Jurkat, Clone E6-1 (cell line): ENCODE measurements around the gene GLRX.

ENCODE experiments used
- DNase-seq: peaks from one replicate; pipeline ENCODE4 v3.0.0-alpha.2; 2011; ENCODE audit warnings: low read depth, low spot score
- H3K4me3 ChIP-seq: 2 replicates; pipeline ENCODE4 v1.5.1; 2011; ENCODE audit warnings: mild to moderate bottlenecking, low read length, control low read depth, moderate library complexity

Gene GLRX

GRCh38 chr5:95797301-95797700 lies 25.2 kb downstream of the GLRX start:
- DNase-seq: no peak
- no peak overlapping the region for H3K4me3 ChIP-seq

GRCh38 chr5:95794070-95794516 lies 28.4 kb downstream of the GLRX start:
- DNase-seq: no peak
- H3K4me3 ChIP-seq: no peak overlapping the region

GRCh38 chr5:95791751-95792150 lies 30.8 kb downstream of the GLRX start:
- no peak for DNase-seq
- H3K4me3 ChIP-seq: no peak overlapping the region

GRCh38 chr5:95788493-95788892 lies 34.0 kb downstream of the GLRX start:
- no peak overlapping the region for H3K4me3 ChIP-seq
- no peak for DNase-seq

- no peak for DNase-seq
- no peak overlapping the region for H3K4me3 ChIP-seq
These were observed 35.6 kb downstream of the GLRX start for GRCh38 chr5:95786821-95787418.

GRCh38 chr5:95784514-95785302 lies 37.8 kb downstream of the GLRX start:
- no peak for DNase-seq
- H3K4me3 ChIP-seq: no peak overlapping the region

GRCh38 chr5:95783661-95784060 lies 38.9 kb downstream of the GLRX start:
- no peak for DNase-seq
- no peak overlapping the region for H3K4me3 ChIP-seq

- no peak for DNase-seq
- no peak overlapping the region for H3K4me3 ChIP-seq
These were observed 40.3 kb downstream of the GLRX start for GRCh38 chr5:95782181-95782580.

GRCh38 chr5:95781101-95781583 lies 41.4 kb downstream of the GLRX start:
- H3K4me3 ChIP-seq: peak overlapping the region; percentile 20; the same call in 1 of the 2 replicates
- DNase-seq: peak; percentile 59

- H3K4me3 ChIP-seq: no peak overlapping the region
These were observed 41.9 kb downstream of the GLRX start for GRCh38 chr5:95780597-95780996.

GRCh38 chr5:95779611-95780010 lies 42.9 kb downstream of the GLRX start:
- H3K4me3 ChIP-seq: no peak overlapping the region
- no peak for DNase-seq

More at GRCh38 chr5:95780597-95780996, 41.9 kb downstream of the GLRX start:
- DNase-seq: peak; percentile 9

- no peak for DNase-seq
- no peak overlapping the region for H3K4me3 ChIP-seq
These were observed 43.7 kb downstream of the GLRX start for GRCh38 chr5:95778713-95779436.

GRCh38 chr5:95777441-95777840 lies 45.1 kb downstream of the GLRX start:
- H3K4me3 ChIP-seq: no peak overlapping the region
- no peak for DNase-seq

- DNase-seq: no peak
- H3K4me3 ChIP-seq: no peak overlapping the region
These were observed 49.0 kb downstream of the GLRX start for GRCh38 chr5:95773335-95774059.

- H3K4me3 ChIP-seq: no peak overlapping the region
- DNase-seq: no peak
These were observed 50.6 kb downstream of the GLRX start for GRCh38 chr5:95771892-95772291.

GRCh38 chr5:95770830-95771708 lies 51.5 kb downstream of the GLRX start:
- H3K4me3 ChIP-seq: no peak overlapping the region
- DNase-seq: no peak

GRCh38 chr5:95768731-95769130 lies 53.8 kb downstream of the GLRX start:
- no peak for DNase-seq
- H3K4me3 ChIP-seq: no peak overlapping the region

- no peak overlapping the region for H3K4me3 ChIP-seq
- no peak for DNase-seq
These were observed 58.6 kb downstream of the GLRX start for GRCh38 chr5:95763941-95764340.
